BJ (cell line): Measurements from ENCODE around the gene ZNF492. TPM values are rescaled to one million over a fixed set of nuclear protein-coding genes. Genes with fewer than 3 reads are reported as not detected.
"Not testable (repeated sequence)": the region's sequence is repeated elsewhere in the genome, so short reads cannot be mapped to it uniquely, and the experiment has no call there.

Experiments
- CTCF ChIA-PET: fragments of 350-600 bp; formaldehyde crosslinking; extraction: SDS; loops from one replicate; lab custom pipeline; 2021; ENCODE audit warnings: antibody characterized with exemption, inconsistent platforms; lab: Yijun Ruan, JAX
- POLR2A ChIA-PET: fragments of 300-600 bp; sonication (Branson Sonifier 250); formaldehyde crosslinking; extraction: SDS; loops from one replicate; lab custom pipeline; 2021; ENCODE audit warnings: antibody characterized with exemption; lab: Charles Lee
- DNase-seq: peaks from one replicate; pipeline ENCODE4 v3.0.0-alpha.2; 2011; ENCODE audit warnings: low read depth
- H3K27me3 ChIP-seq: 2 replicates; pipeline ENCODE4 v1.6.0; 2011; ENCODE audit warnings: low read length; ENCODE audit not compliant: control insufficient read depth, insufficient read depth
- H3K36me3 ChIP-seq: 2 replicates; pipeline ENCODE4 v1.5.1; 2011; ENCODE audit warnings: low read length; ENCODE audit not compliant: control insufficient read depth, insufficient read depth
- H3K4me3 ChIP-seq: 2 replicates; pipeline ENCODE4 v1.5.1; 2011; ENCODE audit warnings: low read depth, mild to moderate bottlenecking, control low read depth, low read length
- CTCF ChIP-seq: IDR thresholded peaks from 2 replicates; pipeline ENCODE4 v1.5.1; 2011; ENCODE audit warnings: low read depth, mild to moderate bottlenecking, control low read depth, inconsistent platforms, low read length, moderate library complexity; ENCODE audit not compliant: insufficient read depth
- polyA plus RNA-seq: library from polyadenylated mRNA; depleted of rRNA; stranded (reverse); fragments of >200 nt; gene quantifications from 2 replicates; pipeline ENCODE4 v1.2.3, GENCODE V29; 2011

ZNF492 gene
- polyA plus RNA-seq, 1 experiment: 0.07 TPM

- no peaks in the 10 kb centered on the region for H3K36me3 ChIP-seq
- H3K27me3 ChIP-seq: no peaks in the 10 kb centered on the region
- no peak for DNase-seq
- CTCF ChIA-PET: no interaction called here
- H3K4me3 ChIP-seq: no peak overlapping the region
- POLR2A ChIA-PET: no interaction called here
- no peak for TF ChIP-seq CTCF
These were observed 24.0 kb upstream of the ZNF492 start for GRCh38 chr19:22610121-22610520.

GRCh38 chr19:22612316-22612715 lies 21.8 kb upstream of the ZNF492 start:
- no peaks in the 10 kb centered on the region for H3K36me3 ChIP-seq
- no peak for TF ChIP-seq CTCF
- H3K27me3 ChIP-seq: no peaks in the 10 kb centered on the region
- no peak overlapping the region for H3K4me3 ChIP-seq
- no peak for DNase-seq
- CTCF ChIA-PET: interaction anchor here (0.6 kb wide), 1 partner anchor 64 kb away, joined by 3 read pairs; no protein-coding TSS in a partner anchor
- POLR2A ChIA-PET: no interaction called here

- Histone ChIP-seq H3K4me3 (no peak overlapping the region), H3K36me3 (no peaks in the 10 kb centered on the region), H3K27me3 (no peaks in the 10 kb centered on the region)
- ChIA-PET POLR2A (no interaction called here), CTCF (no interaction called here)
- no peak for TF ChIP-seq CTCF
- DNase-seq: no peak
These were observed 17.5 kb upstream of the ZNF492 start for GRCh38 chr19:22616659-22617058.

- POLR2A ChIA-PET, DNase-seq, H3K36me3 ChIP-seq, H3K27me3 ChIP-seq, CTCF ChIA-PET, H3K4me3 ChIP-seq: not testable (repeated sequence)
These were observed 16.9 kb upstream of the ZNF492 start for GRCh38 chr19:22617181-22617580.

- POLR2A ChIA-PET: no interaction called here
- Histone ChIP-seq H3K4me3 (no peak overlapping the region), H3K36me3 (no peaks in the 10 kb centered on the region), H3K27me3 (no peaks in the 10 kb centered on the region)
- no peak for TF ChIP-seq CTCF
- no peak for DNase-seq
- CTCF ChIA-PET: no interaction called here
These were observed 16.4 kb upstream of the ZNF492 start for GRCh38 chr19:22617614-22618320.

- Histone ChIP-seq H3K36me3 (no peaks in the 10 kb centered on the region), H3K4me3 (no peak overlapping the region), H3K27me3 (no peaks in the 10 kb centered on the region)
- ChIA-PET POLR2A (no interaction called here), CTCF (no interaction called here)
- no peak for DNase-seq
- no peak for TF ChIP-seq CTCF
These were observed 14.8 kb upstream of the ZNF492 start for GRCh38 chr19:22619371-22619770.
